Cardiac fibroblast (primary cell): Measurements from ENCODE around the gene NPTXR.
A peak's percentile ranks its signal among the peaks of the same experiment; 100 is the strongest.

Source experiments
- DNase-seq, 2 donors: peaks; one replicate each; pipeline versions ENCODE4 v3.0.0 to v3.0.0-alpha.2; 2010; ENCODE audit warnings: low read depth in 2 of 2
- H3K4me3 ChIP-seq, 2 donors: replicated peaks in 1 of 2; 1 replicate in 1 of 2; 2 replicates in 1 of 2; pipeline ENCODE4 v1.5.1; 2011; ENCODE audit warnings: low read depth in 2 of 2, low read length in 2 of 2, mild to moderate bottlenecking in 2 of 2, moderate library complexity in 1 of 2
- CTCF ChIP-seq: IDR thresholded peaks from one replicate; pipeline ENCODE4 v1.5.1; 2011; ENCODE audit warnings: low read depth, mild to moderate bottlenecking, low read length, inconsistent platforms

NPTXR gene

GRCh38 chr22:38789606-38790005, 54.2 kb downstream of the NPTXR start:
- no peak for DNase-seq
- H3K4me3 ChIP-seq: no peak overlapping the region
- no peak for TF ChIP-seq CTCF

DNA sequence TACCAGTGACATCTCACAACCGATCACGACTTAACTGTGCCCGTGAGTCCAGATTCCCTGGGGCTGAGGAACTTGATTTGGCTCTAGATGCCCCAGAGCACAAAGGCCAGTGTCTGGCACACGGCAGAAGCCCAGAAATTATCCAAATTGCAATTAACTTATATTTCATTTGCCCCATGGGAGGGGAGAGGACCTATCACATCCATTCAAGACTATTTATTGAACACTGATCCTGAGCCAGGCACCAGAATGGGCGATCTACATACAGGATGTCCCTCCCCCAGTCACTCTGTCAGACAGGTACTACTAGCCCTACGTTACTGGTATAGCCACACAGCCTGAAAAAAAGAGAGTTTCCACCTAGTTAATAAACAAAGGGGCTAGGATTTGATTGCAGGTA, 55.0 kb downstream of the NPTXR start:
- DNase-seq: no peak
- H3K4me3 ChIP-seq: no peak overlapping the region
- no peak for TF ChIP-seq CTCF

DNA sequence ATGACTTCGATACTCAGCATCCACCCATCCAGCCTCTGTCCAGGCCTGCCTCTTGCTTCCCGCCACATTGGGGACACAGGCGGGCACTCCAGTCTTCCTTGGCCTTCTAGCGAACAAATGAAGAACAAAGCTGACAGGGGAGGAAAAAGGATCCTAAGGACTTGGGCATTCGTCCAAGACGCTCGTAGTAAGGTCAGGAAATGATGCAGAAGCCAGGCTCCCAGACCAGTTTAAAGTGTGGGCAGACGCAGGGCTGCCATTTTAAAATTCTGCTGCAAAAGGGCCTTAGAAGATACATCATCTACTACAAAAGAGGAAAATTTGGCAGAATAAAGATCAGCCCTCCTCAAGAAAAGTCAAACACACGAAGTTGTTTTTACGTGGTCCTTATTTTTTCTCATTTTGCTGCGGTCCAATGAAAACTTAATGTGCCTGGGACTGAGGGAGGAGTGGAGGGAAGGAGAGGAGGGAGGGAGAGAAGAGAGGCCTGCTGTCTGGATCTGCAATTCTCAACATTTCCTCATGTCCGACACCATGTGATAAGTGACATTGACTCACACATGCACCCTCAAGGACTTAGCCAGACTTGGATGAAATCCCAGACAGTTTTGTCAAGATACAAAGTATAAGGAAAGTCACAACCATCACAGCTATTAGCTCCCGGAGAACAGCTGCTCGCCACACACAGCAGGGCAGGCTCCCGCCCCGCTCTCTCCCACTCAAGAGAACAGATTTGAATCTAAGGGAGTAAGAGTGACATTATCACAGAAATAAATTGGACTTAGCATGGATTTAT, 55.6 kb downstream of the NPTXR start:
- no peak for TF ChIP-seq CTCF
- no peak overlapping the region for H3K4me3 ChIP-seq
- DNase-seq: peak; percentile 95

DNA sequence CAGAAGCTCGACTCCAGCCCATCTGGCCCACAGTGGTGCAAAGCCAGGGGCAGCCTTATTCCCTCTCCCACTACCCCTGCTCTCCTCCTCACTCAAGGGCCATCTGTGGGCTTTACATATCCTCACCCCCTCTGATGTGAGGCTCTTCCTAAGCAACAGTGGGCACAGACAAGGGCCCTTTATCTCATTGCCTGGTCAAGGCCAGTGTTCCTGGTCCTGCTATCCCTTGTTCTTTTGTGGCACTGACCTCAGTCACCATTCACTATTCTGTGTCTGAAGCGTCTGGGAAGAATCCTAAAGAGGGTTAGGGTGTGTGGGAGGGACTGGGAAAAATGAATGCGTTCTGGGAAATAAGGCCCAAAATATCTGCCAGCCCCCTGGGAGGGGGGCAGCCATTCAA, 57.2 kb downstream of the NPTXR start:
- no peak for TF ChIP-seq CTCF
- no peak for DNase-seq
- H3K4me3 ChIP-seq: no peak overlapping the region

- TF ChIP-seq CTCF: no peak
- H3K4me3 ChIP-seq: no peak overlapping the region
- no peak for DNase-seq
These were observed 59.0 kb downstream of the NPTXR start for GRCh38 chr22:38784856-38785255.

DNA sequence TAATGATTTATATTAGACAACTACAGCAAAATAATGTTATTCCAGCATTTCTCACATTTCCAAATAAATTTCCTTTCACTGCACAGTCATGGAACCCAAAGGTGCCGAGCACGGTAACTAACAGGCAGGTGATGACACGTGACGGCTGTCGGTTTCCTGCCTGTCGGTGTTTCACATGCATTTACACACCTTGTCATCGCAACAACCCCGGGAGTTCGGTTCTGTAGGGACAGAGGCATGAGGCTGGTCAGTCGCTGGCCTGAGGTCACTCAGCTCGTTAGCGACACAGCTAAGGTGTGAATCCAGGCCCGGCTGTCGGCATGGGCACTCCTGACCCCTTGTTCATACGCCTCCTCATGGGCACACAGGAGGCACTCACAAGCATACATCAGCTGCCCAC, 59.8 kb downstream of the NPTXR start:
- TF ChIP-seq CTCF: no peak
- no peak for DNase-seq
- no peak overlapping the region for H3K4me3 ChIP-seq
